GM18507 (cell line): Measurements from ENCODE around the gene ZDHHC18.
"Not testable (repeated sequence)": the region's sequence is repeated elsewhere in the genome, so short reads cannot be mapped to it uniquely, and the experiment has no call there.

ENCODE experiments used
- DNase-seq: peaks from one replicate; pipeline ENCODE4 v3.0.0; 2011; ENCODE audit warnings: low read depth; ENCODE audit not compliant: insufficient read length; ENCODE audit errors: extremely low spot score
- FAIRE-seq: peaks from 2 replicates; lab custom pipeline; 2011; peaks lifted over from hg19 to GRCh38; lab: Jason Lieb, UNC

The ZDHHC18 gene

GRCh38 chr1:26789931-26790330, 36.6 kb upstream of the ZDHHC18 start:
- DNase-seq: no peak

GRCh38 chr1:26790551-26790953, 35.9 kb upstream of the ZDHHC18 start:
- FAIRE-seq (peak; percentile 72), DNase-seq (peak; percentile 20)

More at GRCh38 chr1:26789931-26790330, 36.6 kb upstream of the ZDHHC18 start:
- FAIRE-seq: no peak

- FAIRE-seq: no peak
- no peak for DNase-seq
These were observed 35.3 kb upstream of the ZDHHC18 start for GRCh38 chr1:26791148-26791547.

DNA sequence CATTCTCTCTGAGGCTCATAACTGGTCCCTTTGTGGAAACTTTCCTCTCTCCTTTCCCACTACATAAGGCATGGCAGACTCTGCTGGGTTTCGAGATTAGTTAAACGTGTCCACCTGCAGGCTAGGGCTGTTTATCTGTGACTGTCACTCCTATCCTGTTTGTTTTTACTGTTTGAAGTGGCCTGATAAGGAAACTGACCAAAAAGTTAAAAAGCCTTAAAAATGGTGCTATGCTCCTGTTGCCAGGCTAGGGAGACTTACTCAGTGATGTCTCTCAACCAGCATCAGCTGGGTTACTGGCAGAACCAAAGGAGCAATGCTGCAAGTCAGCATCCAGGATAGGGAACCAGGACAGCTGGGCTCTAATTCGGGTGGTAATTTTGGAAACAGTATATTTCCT, 34.9 kb upstream of the ZDHHC18 start:
- no peak for FAIRE-seq
- no peak for DNase-seq

DNA sequence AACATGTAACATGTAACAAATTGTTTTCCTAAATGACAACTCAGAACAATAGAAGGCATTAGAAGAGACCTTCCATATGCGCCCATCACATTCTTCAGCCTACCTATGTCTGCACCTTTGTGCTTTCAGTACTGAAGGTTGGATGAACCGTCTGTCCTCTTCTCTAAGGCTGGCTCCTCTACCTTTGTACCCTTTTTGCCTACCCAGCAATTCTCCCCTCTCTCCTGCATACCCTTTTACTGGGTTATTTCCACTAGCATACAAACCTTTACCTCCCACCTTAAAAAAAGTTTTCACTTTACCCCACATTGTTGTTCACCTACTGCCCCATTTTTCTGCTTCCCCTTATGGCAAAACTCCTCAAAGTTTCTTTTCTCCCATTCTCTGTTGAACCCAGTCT, 33.6 kb upstream of the ZDHHC18 start:
- no peak for FAIRE-seq
- no peak for DNase-seq

- no peak for DNase-seq
- no peak for FAIRE-seq
These were observed 32.1 kb upstream of the ZDHHC18 start for GRCh38 chr1:26794391-26794790.

DNA sequence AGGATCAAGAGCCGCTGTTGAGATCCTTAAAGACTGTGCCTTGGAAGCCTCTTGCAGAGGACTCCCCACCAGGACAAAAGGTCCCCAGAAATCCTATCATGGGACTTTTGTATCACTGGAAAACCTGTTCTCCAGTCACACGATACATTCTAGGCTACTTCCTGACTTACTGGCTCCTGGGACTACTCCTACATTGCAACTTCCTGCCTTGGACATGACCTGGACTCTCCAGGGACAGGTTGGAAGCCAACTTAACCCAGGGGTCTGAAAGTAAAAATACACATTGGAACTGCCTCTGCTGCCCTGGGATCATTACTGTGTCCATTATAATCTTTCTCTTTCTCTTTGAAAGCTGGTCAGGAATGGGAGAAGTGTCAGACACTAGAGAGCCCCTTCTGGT, 28.9 kb upstream of the ZDHHC18 start:
- DNase-seq (no peak), FAIRE-seq (no peak)

DNA sequence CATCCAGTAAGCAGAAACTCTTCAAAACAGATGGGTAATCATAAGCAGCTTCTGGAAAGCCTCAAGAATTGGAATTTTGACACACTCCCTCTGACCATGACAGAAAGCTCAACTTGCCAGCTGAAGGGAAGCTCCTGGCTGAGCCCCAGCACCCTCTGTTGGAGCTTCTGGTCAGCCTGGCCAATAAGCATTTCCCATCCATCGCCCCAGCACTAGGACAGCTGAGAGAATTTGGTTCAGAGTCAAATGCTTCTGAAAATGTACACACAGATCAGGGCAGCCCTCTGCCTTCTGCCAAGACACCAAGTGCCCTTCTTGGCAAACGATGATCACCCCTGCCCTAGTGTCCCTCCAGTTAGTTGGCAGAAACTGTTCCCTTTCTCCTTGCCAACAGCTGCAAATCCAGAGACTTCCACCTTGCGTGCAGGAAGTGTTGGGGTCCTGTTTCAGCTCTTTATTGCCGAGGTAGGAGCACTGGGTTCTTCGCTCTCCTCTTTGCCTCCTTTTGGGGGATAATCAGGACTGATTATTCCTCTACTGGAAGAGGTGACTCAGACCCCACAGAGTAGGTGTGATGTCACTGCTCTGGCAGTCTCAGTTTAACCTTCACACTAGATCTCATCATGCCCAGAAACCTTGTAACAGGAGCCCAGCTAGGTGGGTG, 26.9 kb upstream of the ZDHHC18 start:
- FAIRE-seq (no peak), DNase-seq (no peak)

- DNase-seq, FAIRE-seq: not testable (repeated sequence)
These were observed 22.6 kb upstream of the ZDHHC18 start for GRCh38 chr1:26803932-26804331.

- FAIRE-seq (peak; percentile 87), DNase-seq (peak; percentile 60)
These were observed 16.4 kb upstream of the ZDHHC18 start for GRCh38 chr1:26810105-26810504.

- FAIRE-seq: no peak
- DNase-seq: no peak
These were observed 15.4 kb upstream of the ZDHHC18 start for GRCh38 chr1:26811057-26811456.

DNA sequence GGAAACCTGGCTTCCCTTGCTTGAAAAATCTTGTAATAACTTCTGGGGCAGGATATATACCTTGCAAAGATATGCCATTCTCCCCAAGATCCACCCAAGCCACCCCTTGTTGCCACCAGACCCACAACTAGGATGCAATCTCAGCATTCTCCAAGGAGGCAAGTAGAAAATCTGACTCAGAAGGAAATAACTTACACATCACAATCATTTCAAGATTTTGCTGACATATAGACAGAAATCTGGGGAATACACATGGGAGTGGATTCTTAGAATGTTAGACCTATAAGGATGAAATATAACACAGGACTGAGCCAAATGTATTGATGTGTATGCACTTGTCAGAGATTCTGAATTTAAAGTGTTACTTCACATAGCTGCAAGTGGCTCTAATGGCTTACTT, 14.8 kb upstream of the ZDHHC18 start:
- no peak for FAIRE-seq
- DNase-seq: no peak

DNA sequence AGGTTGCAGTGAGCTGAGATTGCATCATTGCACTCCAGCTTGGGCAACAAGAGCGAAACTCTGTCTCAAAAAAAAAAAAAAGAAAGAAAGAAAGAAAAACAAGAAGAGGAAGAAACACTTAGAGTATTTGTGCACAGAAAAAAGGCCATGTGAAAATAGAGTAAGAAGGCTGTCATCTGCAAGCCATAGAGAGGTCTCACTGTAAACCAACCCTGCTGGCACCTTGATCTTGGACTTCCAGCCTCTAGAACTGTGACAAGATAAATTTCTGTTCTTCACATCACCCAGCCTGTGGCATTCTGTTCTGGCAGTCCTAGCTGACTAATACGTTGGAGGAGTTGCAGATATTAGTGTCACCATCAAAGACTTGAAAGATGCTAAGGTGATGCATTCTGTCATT, 12.1 kb upstream of the ZDHHC18 start:
- FAIRE-seq (no peak), DNase-seq (no peak)

DNA sequence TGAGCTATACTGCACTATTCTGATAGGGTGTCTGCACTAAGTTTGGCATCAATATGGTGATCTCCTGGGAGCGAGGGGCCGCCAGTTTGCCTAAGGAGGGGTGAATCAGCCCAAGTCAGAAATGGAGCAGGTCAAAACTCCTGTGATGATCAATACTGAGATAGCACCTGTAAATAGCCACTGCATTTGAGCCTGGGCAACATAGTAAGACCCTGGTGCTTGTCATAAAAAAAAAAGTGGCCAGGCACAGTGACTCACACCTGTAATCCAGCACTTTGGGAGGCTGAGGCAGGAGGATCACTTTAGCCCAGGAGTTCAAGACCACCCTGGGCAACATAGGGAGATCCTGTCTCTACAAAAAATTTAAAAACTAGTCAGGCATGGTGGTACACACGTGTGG, 11.6 kb upstream of the ZDHHC18 start:
- FAIRE-seq: no peak
- DNase-seq: no peak

GRCh38 chr1:26820784-26821269, 5.7 kb upstream of the ZDHHC18 start:
- FAIRE-seq: peak; percentile 82
- DNase-seq: peak; percentile 60

DNA sequence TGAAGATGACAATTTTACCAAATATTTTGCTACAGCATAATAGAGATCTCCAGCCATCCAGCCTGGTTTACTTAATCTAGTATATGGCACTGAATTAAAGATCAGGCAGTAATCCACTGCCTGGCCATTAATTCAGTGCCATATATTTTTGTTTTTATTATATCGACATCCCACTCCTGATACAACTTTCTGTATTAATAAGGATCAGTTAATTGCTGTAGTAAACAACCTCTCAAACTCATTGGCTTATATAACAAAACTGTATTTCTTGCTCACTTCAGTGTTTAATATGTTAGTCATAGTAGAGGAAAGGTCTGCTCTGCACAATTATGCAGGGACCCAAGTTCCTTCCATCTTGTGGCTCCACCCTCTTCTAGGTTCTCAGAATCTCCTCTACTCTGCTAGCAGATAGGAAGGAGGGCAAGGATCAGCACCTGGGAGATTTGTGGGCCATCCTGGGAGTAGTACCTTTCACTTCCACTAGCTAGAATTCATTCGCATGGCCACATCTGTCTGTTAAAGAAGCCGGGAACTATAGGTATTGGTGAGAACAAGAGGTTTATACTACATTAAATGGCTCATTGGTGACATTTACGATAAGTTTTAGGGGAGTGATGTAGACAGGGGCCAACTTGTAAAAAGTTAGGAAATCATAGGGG, 3.6 kb upstream of the ZDHHC18 start:
- no peak for DNase-seq
- FAIRE-seq: no peak

DNA sequence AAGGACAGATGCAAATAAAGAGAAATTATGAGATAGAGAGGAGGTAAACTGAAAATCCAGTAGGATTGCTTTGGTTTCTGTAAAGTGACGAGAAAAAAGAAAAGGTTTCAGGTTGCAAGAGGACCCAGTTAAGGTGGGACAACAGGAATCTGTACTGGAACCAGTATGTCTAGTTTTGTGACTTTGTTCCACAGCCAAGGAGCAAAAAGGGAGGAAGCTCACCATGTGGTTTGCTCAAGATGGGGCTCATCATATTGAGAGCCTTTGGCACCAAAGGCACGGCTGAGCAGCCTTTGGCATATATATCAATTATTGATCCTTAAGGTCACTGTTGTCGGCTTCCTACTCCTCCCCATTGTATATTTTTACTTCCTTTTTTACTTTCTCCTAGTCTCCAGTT, 1.8 kb upstream of the ZDHHC18 start:
- no peak for FAIRE-seq
- DNase-seq: no peak

GRCh38 chr1:26827106-26827604, 667 bp downstream of the ZDHHC18 start:
- DNase-seq: no peak
- no peak for FAIRE-seq

DNA sequence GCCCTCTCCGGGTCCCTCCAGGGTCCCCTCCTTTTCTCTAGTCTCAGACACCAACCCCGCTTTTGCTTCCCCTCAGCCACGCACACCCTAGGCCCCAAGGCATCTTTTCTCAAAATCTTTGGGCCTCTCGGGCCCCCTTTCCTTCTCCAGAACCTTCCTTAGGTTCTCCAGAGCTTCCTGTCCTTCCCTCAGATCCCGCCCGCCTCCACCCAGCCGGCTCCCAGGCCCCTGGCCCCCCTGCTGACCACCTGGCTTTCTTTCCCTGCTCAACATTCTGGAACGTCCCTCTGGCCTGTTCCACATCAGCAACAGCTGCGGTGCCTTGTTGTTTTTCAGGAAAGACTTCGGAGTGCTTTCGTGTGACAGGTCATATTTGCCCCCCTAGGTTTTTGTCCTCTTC, 1.2 kb downstream of the ZDHHC18 start:
- DNase-seq (no peak), FAIRE-seq (no peak)

- no peak for DNase-seq
- peak; percentile 91 for FAIRE-seq
These were observed 2.0 kb downstream of the ZDHHC18 start for GRCh38 chr1:26828411-26828991.
